Fibroblast of the conjunctiva (primary cell): ENCODE data around the gene UBASH3A.

Experiments
- DNase-seq: peaks from one replicate; pipeline ENCODE4 v3.0.0-alpha.2; 2010; ENCODE audit warnings: low read depth

UBASH3A gene

DNA sequence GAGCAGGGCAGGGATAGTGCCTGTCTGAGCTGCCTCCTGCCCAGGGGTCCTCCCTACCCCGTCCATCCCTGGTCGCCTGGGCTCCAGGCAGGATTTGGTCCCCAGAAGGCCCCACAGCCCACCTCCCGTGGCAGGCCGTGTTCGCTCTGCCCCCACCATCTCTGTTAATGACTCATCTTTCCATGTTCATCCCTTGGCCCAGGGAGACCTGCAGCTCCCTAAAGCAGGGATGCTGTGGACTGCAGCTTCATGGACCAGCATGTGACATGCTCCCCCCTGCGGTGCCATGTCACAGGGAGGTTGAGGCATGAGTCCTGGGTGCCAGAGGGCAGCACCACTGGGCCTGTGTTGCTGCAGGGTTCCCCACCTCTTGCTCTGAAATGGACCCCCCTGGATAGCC, 26.8 kb downstream of the UBASH3A start:
- DNase-seq = no peak

- DNase-seq = no peak
Measured at GRCh38 chr21:42431196-42431595, 27.5 kb downstream of the UBASH3A start.

GRCh38 chr21:42432695-42433094, 29.0 kb downstream of the UBASH3A start:
- no peak for DNase-seq

DNA sequence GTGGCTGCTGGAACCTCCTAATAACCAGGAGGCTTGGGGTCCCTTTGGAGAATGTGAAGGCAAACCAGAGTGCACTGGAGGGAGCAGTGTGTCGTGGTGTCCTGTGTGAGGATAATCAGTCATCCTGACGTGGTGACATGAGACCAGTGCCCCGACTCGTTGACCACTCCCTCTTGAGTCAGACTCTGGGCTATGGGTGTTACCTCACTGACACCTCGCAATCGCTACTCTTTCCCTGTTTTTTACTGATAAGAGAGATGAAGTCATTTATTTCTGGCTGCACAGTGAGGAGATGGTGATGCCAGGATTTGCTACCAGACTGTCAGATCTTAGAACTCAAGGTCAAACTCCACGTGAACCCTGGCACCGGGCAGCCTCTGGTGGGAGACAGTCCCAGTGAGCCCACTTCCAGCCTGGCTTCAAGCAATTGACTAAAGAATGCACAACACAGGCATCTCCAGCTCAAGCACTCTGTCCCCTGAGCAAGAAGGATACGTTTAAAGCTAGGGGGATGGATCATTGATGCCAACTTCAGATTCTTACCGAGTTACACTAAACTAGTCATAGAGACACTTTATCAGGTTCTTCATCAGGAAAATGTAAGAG, 30.3 kb downstream of the UBASH3A start:
- DNase-seq = no peak

- DNase-seq = no peak
Measured at GRCh38 chr21:42434884-42435283, 31.2 kb downstream of the UBASH3A start.

GRCh38 chr21:42435401-42435800, 31.7 kb downstream of the UBASH3A start:
- no peak for DNase-seq

DNA sequence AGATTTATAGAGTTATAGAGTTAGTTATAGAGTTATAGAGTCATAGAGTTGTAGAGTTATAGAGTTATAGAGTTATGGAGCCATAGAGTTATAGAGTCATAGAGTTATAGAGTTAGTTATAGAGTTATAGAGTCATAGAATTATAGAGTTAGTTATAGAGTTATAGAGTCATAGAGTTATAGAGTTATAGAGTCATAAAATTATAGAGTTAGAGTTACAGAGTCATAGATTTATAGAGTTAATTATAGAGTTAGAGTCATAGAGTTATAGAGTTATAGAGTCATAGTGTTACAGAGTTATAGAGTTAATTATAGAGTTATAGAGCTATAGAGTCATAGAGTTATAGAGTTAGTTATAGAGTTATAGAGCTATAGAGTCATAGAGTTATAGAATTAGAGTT, 32.1 kb downstream of the UBASH3A start:
- no peak for DNase-seq

GRCh38 chr21:42436914-42437313, 33.2 kb downstream of the UBASH3A start:
- no peak for DNase-seq

DNA sequence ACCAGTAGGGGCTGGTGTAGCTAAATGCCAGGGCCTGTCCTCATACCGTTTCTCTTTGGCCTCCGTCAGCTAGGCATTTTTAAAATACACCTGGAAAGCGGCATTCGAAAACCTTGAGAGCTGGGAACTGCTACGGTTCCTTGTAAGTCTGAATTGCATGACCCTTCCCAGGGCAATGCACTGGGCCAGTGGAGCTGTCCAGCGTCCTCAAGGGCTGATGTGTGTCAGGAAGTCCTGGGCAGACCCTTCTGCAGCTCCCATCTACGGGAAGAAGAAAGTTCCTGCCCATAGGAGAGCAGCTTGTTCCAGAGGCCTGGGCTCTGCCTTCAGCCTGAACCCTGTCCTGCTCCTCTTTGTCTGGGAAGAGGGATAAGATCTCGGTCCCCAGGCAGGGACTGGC, 34.1 kb downstream of the UBASH3A start:
- DNase-seq = no peak

GRCh38 chr21:42438316-42439205, 34.9 kb downstream of the UBASH3A start:
- no peak for DNase-seq

DNA sequence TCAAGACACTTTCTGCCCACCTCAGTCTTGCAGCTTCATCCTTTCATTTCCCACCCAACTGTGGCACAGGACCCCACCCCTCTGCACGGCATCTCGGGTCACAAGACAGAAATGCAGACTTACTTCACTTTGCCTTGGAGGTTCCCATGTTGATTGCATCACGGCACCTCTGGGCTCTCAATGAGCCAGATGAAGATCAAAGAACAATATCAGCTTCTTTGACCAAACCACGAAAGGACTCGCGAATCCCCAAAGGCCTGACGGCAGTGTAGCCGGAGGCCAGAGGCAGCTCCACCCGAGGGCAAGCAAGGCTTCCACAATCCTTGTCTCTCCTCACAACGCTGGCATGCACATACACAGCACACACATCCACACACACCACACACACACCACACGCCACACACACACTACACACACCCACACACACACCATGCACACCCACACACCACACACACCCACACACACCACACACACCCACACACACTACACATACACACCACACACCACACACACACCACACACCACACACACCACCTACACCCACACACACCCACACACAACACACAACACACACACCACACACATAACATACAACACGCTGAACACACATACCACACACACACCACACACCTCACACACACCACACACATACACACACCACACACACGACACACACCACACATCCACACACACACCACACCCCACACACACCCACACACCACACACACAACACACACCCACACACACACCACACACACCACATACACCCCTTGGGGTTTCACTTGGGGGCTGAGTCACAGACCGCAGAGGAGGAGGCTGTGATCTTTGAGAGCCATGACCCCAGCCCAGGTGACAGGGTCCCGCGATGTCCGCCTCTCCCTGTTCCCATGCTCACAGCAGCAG, 35.8 kb downstream of the UBASH3A start:
- DNase-seq = no peak

DNA sequence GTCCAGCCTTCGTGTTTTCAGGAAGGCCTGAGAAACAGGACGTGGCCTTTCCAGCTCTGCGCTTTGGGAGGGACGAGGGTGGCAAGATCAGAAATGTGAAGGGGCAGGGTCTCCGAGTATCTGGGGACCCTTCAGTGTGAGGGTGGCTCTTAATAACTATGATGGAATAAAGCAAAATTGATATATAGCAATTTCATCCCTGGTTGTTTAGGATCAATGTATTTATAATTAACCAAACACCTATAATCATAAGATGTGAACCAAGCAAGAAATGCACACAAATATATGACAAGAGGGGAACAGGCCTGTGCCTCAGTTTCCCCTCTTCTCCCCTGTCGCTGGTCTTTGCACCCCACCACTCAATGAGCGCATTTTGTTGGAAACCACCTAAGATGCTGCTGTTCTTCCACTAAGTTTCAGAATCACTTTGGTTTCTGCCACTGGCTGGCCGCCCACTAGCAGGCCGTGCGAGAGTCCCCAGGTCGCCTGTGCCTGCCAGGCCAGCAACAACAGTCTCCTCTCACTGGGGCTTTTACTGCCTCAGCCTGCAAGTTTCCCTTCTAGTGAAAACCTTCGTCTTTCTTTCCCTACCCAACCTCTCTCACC, 36.6 kb downstream of the UBASH3A start:
- DNase-seq = no peak

DNA sequence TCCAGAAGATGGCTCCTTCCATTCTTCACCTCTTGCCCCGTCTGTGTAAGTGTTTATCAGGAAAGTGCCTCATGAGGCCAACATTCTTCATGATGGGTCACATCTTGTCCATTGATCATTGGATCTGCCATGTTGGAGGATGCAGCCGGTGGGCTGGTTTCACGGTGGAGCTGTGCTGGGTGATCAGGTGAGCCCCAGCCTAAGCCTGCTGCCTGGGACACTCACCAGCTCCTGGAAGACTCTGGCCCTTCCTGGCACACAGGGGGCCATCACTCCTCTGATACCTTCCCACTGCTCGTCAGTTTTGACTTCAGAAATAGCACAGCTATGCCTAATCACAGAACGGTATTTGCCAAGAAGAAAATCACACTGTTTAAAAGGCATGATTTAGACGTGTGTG, 38.3 kb downstream of the UBASH3A start:
- DNase-seq = no peak

GRCh38 chr21:42443181-42443785, 39.6 kb downstream of the UBASH3A start:
- DNase-seq = no peak

GRCh38 chr21:42443876-42444744, 40.4 kb downstream of the UBASH3A start:
- DNase-seq = no peak

DNA sequence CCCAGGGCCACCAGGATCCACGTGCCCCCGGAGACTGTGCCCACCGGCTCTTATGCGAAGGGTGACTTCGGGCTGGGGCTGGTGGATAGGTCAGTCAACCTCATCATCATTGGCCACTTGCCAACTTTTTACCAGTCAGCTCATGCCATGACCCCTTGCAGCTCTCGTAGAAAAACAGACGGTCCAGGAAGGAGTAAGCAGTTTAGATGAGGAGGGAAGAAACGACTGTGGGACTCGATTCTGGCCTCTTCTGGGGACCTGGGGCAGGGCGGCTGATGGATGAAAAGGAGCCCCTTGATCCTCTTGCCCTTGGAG, 41.0 kb downstream of the UBASH3A start:
- DNase-seq = no peak

GRCh38 chr21:42445311-42445710, 41.6 kb downstream of the UBASH3A start:
- DNase-seq = no peak

- DNase-seq = no peak
Measured at GRCh38 chr21:42446531-42446930, 42.8 kb downstream of the UBASH3A start.

GRCh38 chr21:42447182-42447581, 43.5 kb downstream of the UBASH3A start:
- no peak for DNase-seq

DNA sequence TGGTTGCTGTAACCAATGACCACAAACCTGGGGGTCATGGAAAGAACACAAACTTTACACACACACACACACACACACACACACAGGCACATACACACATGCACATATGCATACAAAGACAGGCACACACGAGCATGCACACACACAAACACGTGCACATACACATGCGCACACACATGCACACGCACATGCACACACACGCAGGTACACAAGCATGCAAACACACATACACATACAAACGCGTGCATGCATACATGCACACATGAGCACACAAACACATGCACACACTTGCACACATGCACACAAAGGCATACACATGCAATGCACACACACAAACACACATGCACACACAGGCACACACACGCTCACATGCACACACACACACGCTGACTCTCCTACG, 44.0 kb downstream of the UBASH3A start:
- DNase-seq = no peak

- no peak for DNase-seq
Measured at GRCh38 chr21:42448686-42449085, 45.0 kb downstream of the UBASH3A start.
